ENCODE measurements around the gene TMCC1. TPM values are rescaled to one million over a fixed set of nuclear protein-coding genes. Genes with fewer than 3 reads are reported as not detected.

Gene TMCC1
- total and polyA plus RNA-seq, 7 donors = 12.4 to 55.0 (median 38.1) TPM

DNA sequence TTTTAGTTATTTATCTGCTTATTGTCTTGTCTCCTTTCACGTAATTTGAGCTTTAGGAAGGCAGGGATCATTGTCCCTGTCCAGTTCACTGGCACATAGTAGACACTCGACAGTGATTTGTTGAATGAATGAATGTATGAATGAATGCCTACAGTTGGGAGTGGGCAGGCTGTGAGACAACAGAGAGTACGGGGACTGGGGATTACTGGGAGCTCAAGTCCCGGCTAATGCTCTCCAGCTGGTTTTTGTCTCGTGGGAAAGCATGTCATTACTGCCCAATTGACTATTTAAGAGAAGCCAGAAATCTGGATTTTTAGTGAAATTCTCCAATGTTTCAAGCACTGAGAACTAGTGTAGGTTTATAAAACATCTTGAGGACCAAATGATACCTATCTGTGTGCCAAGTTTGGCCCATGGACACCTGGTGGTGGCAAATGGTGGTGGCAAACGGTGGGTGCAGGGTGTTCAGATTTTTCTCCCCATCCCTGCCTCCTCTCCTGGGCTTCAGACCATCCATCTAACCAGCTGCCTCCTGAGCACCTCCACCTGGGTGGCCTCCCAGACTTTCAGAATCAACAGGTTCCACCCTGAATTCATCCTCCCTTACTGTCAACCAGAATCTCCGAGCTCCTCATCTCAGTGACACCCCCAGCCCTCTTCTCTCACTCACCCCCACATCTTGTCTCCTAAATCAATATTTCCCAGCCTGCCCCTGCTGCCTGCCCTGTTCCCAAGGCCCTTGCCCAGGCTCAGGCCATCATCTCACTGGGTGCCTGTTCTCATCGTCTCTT, 44.8 kb upstream of the TMCC1 start:
- Histone ChIP-seq H3K36me3 (ENCODE audit: insufficient read depth in 1 of 2, low read depth in 1 of 2) (no peaks in the 10 kb centered on the region), H3K27ac (no peak overlapping the region), H3K27me3 (ENCODE audit: insufficient read depth in 3 of 3, low read length in 2 of 3) (no peaks in the 10 kb centered on the region), H3K4me1 (peaks cover 11% of the 10 kb centered on the region), H3K9me3 (no peaks in the 10 kb centered on the region), H3K4me3 (no peak overlapping the region)
- WGBS, 3 donors = 73 to 80% (median 73%) methylated on average over 8 of the region's 8 CpGs
- TF ChIP-seq, protein P1, sequence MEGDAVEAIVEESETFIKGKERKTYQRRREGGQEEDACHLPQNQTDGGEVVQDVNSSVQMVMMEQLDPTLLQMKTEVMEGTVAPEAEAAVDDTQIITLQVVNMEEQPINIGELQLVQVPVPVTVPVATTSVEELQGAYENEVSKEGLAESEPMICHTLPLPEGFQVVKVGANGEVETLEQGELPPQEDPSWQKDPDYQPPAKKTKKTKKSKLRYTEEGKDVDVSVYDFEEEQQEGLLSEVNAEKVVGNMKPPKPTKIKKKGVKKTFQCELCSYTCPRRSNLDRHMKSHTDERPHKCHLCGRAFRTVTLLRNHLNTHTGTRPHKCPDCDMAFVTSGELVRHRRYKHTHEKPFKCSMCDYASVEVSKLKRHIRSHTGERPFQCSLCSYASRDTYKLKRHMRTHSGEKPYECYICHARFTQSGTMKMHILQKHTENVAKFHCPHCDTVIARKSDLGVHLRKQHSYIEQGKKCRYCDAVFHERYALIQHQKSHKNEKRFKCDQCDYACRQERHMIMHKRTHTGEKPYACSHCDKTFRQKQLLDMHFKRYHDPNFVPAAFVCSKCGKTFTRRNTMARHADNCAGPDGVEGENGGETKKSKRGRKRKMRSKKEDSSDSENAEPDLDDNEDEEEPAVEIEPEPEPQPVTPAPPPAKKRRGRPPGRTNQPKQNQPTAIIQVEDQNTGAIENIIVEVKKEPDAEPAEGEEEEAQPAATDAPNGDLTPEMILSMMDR (IDR thresholded peaks at IDR 0.05) = no peak
- intact Hi-C loops (cut with DNase I) = loop anchor here in 1 of 2 donors (5.0 to 10.0 kb wide), 2 partner anchors 111 to 554 kb away; no protein-coding TSS in a partner anchor
- no peak for ATAC-seq
- DNase-seq = no peak

DNA sequence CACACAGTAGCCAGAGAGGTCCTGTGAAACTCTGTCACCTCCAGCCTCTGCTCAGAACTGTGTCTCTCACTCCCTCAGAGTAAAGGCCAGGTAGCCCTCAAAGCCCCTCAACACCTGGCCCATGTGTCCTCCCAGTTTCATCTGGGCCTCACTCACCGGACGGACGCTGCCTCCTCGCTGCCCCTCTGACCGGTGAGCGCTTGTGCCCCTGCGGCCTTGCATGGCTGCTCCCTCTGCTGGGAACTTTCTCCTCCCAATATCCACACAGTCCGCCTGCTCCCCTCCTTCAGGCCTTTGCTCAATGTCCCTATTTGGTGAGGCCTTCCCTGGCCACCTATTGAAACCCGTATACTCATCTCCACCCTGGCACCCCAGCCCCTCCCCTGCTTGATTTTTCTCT, 44.2 kb upstream of the TMCC1 start:
- WGBS, 3 donors = 86 to 90% (median 87%) methylated on average over 9 of the region's 9 CpGs
- peaks cover 11% of the 10 kb centered on the region for H3K4me1 ChIP-seq
- intact Hi-C loops (cut with DNase I) = loop anchor here in 1 of 2 donors (5.0 to 10.0 kb wide), 2 partner anchors 110 to 553 kb away; no protein-coding TSS in a partner anchor
- TF ChIP-seq, protein P1 (IDR thresholded peaks at IDR 0.05) = no peak
- no peak for ATAC-seq
- no peaks in the 10 kb centered on the region for H3K9me3 ChIP-seq
- H3K27me3 ChIP-seq (ENCODE audit: insufficient read depth in 3 of 3, low read length in 2 of 3) = no peaks in the 10 kb centered on the region
- H3K4me3 ChIP-seq = no peak overlapping the region
- H3K36me3 ChIP-seq (ENCODE audit: insufficient read depth in 1 of 2, low read depth in 1 of 2) = no peaks in the 10 kb centered on the region
- no peak for DNase-seq
- no peak overlapping the region for H3K27ac ChIP-seq

DNA sequence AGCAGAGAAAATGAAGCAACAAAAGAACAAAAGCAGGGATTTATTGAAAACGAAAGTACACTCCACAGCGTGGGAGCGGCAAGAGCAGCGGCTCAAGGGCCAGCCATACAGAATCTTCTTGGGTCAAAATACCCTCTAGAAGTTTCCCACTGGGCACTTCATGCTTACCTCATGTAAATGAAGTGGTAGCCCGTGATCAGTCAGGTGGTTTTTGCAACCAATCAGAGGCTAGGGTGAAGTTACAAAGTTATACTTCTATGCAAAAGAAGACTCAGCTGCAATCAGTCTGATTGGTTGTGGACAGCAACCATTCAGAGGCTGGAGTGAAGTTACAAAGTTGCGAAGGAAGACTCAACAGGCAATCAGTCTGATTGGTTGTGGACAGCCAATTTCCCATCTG, 43.2 kb upstream of the TMCC1 start:
- H3K4me1 ChIP-seq = peaks cover 11% of the 10 kb centered on the region
- ATAC-seq = peak; percentile 68 to 82 (median 74)
- TF ChIP-seq, protein P1 (IDR thresholded peaks at IDR 0.05) = no peak
- intact Hi-C loops (cut with DNase I) = loop anchor here in 1 of 2 donors (5.0 to 10.0 kb wide), 2 partner anchors 109 to 552 kb away; no protein-coding TSS in a partner anchor
- DNase-seq = no peak
- WGBS, 3 donors = 22 to 37% (median 22%) methylated on average over 6 of the region's 6 CpGs
- no peaks in the 10 kb centered on the region for H3K27me3 ChIP-seq (ENCODE audit: insufficient read depth in 3 of 3, low read length in 2 of 3)
- peak overlapping the region; percentile 9 for H3K27ac ChIP-seq
- H3K4me3 ChIP-seq = peak overlapping the region; percentile 62
- H3K36me3 ChIP-seq (ENCODE audit: insufficient read depth in 1 of 2, low read depth in 1 of 2) = no peaks in the 10 kb centered on the region
- H3K9me3 ChIP-seq = no peaks in the 10 kb centered on the region

DNA sequence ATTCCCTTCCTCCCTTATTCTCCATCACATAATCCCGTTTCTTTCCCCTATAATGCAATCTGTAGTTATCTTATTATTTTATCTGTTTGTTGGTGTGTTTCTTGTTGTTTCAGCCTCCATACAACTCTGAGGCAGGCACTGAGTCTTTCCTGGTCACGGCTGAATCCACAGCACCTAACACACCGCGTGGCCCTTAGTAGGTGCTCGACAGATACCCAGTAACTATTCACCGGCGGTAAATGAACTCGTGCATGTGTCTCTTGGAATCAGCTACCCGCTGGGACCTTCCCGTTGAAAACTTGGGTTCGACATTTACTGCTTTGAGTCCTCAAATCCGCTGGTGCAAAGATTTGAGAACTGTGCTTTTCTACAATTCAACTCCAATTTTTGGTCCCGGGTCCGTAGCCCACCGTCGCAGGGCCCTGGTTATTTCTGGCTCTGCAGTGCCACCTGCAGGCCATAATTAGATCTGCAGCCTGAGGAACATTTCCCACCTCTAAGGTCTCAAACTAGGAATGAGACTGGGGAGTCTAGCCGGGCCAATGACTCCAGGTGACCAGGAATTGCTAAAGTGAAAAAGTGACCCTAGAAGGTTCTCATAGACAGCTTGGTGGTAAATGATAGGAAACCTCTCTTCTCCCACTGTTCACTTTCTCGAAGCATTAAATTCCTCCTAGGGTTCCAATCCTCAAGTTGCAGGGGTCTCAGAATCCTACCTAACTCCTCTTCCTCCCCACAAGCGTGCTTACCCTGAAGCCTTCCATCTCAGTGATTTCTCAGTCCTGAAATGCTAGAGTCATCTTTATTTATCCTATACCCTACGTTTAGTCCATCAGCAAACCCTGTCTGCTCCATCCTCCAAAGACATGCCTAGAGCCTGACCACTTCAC, 41.0 kb upstream of the TMCC1 start:
- H3K4me1 ChIP-seq = peaks cover 11% of the 10 kb centered on the region
- TF ChIP-seq, protein P1 (IDR thresholded peaks at IDR 0.05) = peak; percentile 95
- H3K9me3 ChIP-seq = peaks cover 10% of the 10 kb centered on the region
- ATAC-seq = peak; percentile 59 to 78 (median 66)
- H3K4me3 ChIP-seq = peak overlapping the region; percentile 51
- WGBS, 3 donors = 26 to 33% (median 26%) methylated on average over 20 of the region's 20 CpGs
- DNase-seq = no peak
- no peaks in the 10 kb centered on the region for H3K36me3 ChIP-seq (ENCODE audit: insufficient read depth in 1 of 2, low read depth in 1 of 2)
- H3K27me3 ChIP-seq (ENCODE audit: insufficient read depth in 3 of 3, low read length in 2 of 3) = peaks cover 0 to 3% (median 0%) of the 10 kb centered on the region in 3 donors
- intact Hi-C loops (cut with DNase I) = loop anchor here (1.0 to 10.0 kb wide), 6 partner anchors 102 to 550 kb away; no protein-coding TSS in a partner anchor
- no peak overlapping the region for H3K27ac ChIP-seq

Measured in psoas muscle (tissue), 8 donors.